ENCODE measurements around the gene BRIP1. TPM values are rescaled to one million over a fixed set of nuclear protein-coding genes. Genes with fewer than 3 reads are reported as not detected.
"Not testable (repeated sequence)": the region's sequence is repeated elsewhere in the genome, so short reads cannot be mapped to it uniquely, and the experiment has no call there.

The BRIP1 gene
- total RNA-seq, 1 experiment from 2014 or later = 38.4 TPM

GRCh38 chr17:61735807-61736206 is 127.5 kb downstream of the BRIP1 start:
- Histone ChIP-seq H3K9me3 (replicated peaks) (peaks cover 6% of the 10 kb centered on the region), H3K36me3 (peaks cover 35% of the 10 kb centered on the region), H3K27ac (no peak overlapping the region), H3K4me1 (no peaks in the 10 kb centered on the region), H3K4me3 (no peak overlapping the region), H3K27me3 (no peaks in the 10 kb centered on the region)
- DNase-seq = no peak

- H3K36me3 ChIP-seq = peaks cover 40% of the 10 kb centered on the region
- no peaks in the 10 kb centered on the region for H3K4me1 ChIP-seq
- no peak for DNase-seq
- no peaks in the 10 kb centered on the region for H3K27me3 ChIP-seq
- H3K27ac ChIP-seq = no peak overlapping the region
- H3K9me3 ChIP-seq (replicated peaks) = peaks cover 6% of the 10 kb centered on the region
- H3K4me3 ChIP-seq = no peak overlapping the region
Measured at GRCh38 chr17:61734466-61734865, 128.9 kb downstream of the BRIP1 start.

GRCh38 chr17:61734012-61734411 is 129.3 kb downstream of the BRIP1 start:
- H3K27ac ChIP-seq = no peak overlapping the region
- no peak for DNase-seq
- H3K9me3 ChIP-seq (replicated peaks) = peaks cover 6% of the 10 kb centered on the region
- no peaks in the 10 kb centered on the region for H3K27me3 ChIP-seq
- no peaks in the 10 kb centered on the region for H3K4me1 ChIP-seq
- H3K4me3 ChIP-seq = no peak overlapping the region
- H3K36me3 ChIP-seq = peaks cover 38% of the 10 kb centered on the region

GRCh38 chr17:61733021-61733420 is 130.3 kb downstream of the BRIP1 start:
- Histone ChIP-seq H3K4me1 (no peaks in the 10 kb centered on the region), H3K27me3 (no peaks in the 10 kb centered on the region), H3K27ac (no peak overlapping the region), H3K9me3 (replicated peaks) (peaks cover 3% of the 10 kb centered on the region), H3K36me3 (peaks cover 38% of the 10 kb centered on the region), H3K4me3 (no peak overlapping the region)
- DNase-seq = no peak

- peaks cover 30% of the 10 kb centered on the region for H3K36me3 ChIP-seq
- no peak for DNase-seq
- H3K4me3 ChIP-seq = no peak overlapping the region
- no peaks in the 10 kb centered on the region for H3K9me3 ChIP-seq (replicated peaks)
- no peaks in the 10 kb centered on the region for H3K4me1 ChIP-seq
- no peak overlapping the region for H3K27ac ChIP-seq
- no peaks in the 10 kb centered on the region for H3K27me3 ChIP-seq
Measured at GRCh38 chr17:61732169-61732568, 131.2 kb downstream of the BRIP1 start.

GRCh38 chr17:61731330-61731729 is 132.0 kb downstream of the BRIP1 start:
- no peak overlapping the region for H3K27ac ChIP-seq
- H3K9me3 ChIP-seq (replicated peaks) = no peaks in the 10 kb centered on the region
- H3K4me3 ChIP-seq = no peak overlapping the region
- H3K4me1 ChIP-seq = no peaks in the 10 kb centered on the region
- no peaks in the 10 kb centered on the region for H3K27me3 ChIP-seq
- H3K36me3 ChIP-seq = peaks cover 26% of the 10 kb centered on the region
- DNase-seq = no peak

- H3K27ac ChIP-seq = no peak overlapping the region
- no peaks in the 10 kb centered on the region for H3K27me3 ChIP-seq
- no peak overlapping the region for H3K4me3 ChIP-seq
- no peak for DNase-seq
- peaks cover 26% of the 10 kb centered on the region for H3K36me3 ChIP-seq
- H3K9me3 ChIP-seq (replicated peaks) = no peaks in the 10 kb centered on the region
- no peaks in the 10 kb centered on the region for H3K4me1 ChIP-seq
Measured at GRCh38 chr17:61729690-61730268, 133.5 kb downstream of the BRIP1 start.

- H3K4me3 ChIP-seq = no peak overlapping the region
- DNase-seq = no peak
- no peak overlapping the region for H3K27ac ChIP-seq
- H3K27me3 ChIP-seq = no peaks in the 10 kb centered on the region
- H3K4me1 ChIP-seq = no peaks in the 10 kb centered on the region
- peaks cover 25% of the 10 kb centered on the region for H3K36me3 ChIP-seq
- H3K9me3 ChIP-seq (replicated peaks) = no peaks in the 10 kb centered on the region
Measured at GRCh38 chr17:61728297-61728836, 135.0 kb downstream of the BRIP1 start.

- H3K36me3 ChIP-seq = peaks cover 23% of the 10 kb centered on the region
- not testable (repeated sequence) for H3K9me3 ChIP-seq (replicated peaks); H3K4me1 ChIP-seq; DNase-seq; H3K4me3 ChIP-seq; H3K27ac ChIP-seq; H3K27me3 ChIP-seq
Measured at GRCh38 chr17:61727798-61728197, 135.5 kb downstream of the BRIP1 start.

- Histone ChIP-seq H3K4me3 (no peak overlapping the region), H3K27ac (no peak overlapping the region), H3K4me1 (no peaks in the 10 kb centered on the region), H3K36me3 (peaks cover 23% of the 10 kb centered on the region), H3K27me3 (no peaks in the 10 kb centered on the region), H3K9me3 (replicated peaks) (no peaks in the 10 kb centered on the region)
- DNase-seq = no peak
Measured at GRCh38 chr17:61726977-61727376, 136.4 kb downstream of the BRIP1 start.

- peaks cover 14% of the 10 kb centered on the region for H3K36me3 ChIP-seq
- H3K9me3 ChIP-seq (replicated peaks) = no peaks in the 10 kb centered on the region
- no peaks in the 10 kb centered on the region for H3K27me3 ChIP-seq
- no peak overlapping the region for H3K4me3 ChIP-seq
- H3K4me1 ChIP-seq = no peaks in the 10 kb centered on the region
- no peak overlapping the region for H3K27ac ChIP-seq
- DNase-seq = no peak
Measured at GRCh38 chr17:61724777-61725176, 138.6 kb downstream of the BRIP1 start.

GRCh38 chr17:61723914-61724313 is 139.4 kb downstream of the BRIP1 start:
- no peak for DNase-seq
- Histone ChIP-seq H3K27ac (no peak overlapping the region), H3K4me3 (no peak overlapping the region), H3K27me3 (no peaks in the 10 kb centered on the region), H3K36me3 (peaks cover 10% of the 10 kb centered on the region; the same call in 1 of the 2 replicates), H3K9me3 (replicated peaks) (no peaks in the 10 kb centered on the region), H3K4me1 (no peaks in the 10 kb centered on the region)

- H3K4me1 ChIP-seq = no peaks in the 10 kb centered on the region
- no peak for DNase-seq
- no peaks in the 10 kb centered on the region for H3K9me3 ChIP-seq (replicated peaks)
- H3K36me3 ChIP-seq = peaks cover 3% of the 10 kb centered on the region; the same call in 1 of the 2 replicates
- no peaks in the 10 kb centered on the region for H3K27me3 ChIP-seq
- no peak overlapping the region for H3K4me3 ChIP-seq
- H3K27ac ChIP-seq = no peak overlapping the region
Measured at GRCh38 chr17:61723183-61723582, 140.1 kb downstream of the BRIP1 start.

GRCh38 chr17:61722398-61722797 is 140.9 kb downstream of the BRIP1 start:
- H3K36me3 ChIP-seq = peaks cover 3% of the 10 kb centered on the region; the same call in 1 of the 2 replicates
- H3K4me3 ChIP-seq = no peak overlapping the region
- no peak overlapping the region for H3K27ac ChIP-seq
- no peak for DNase-seq
- no peaks in the 10 kb centered on the region; the same call in 1 of the 2 replicates for H3K9me3 ChIP-seq (replicated peaks)
- H3K27me3 ChIP-seq = no peaks in the 10 kb centered on the region
- no peaks in the 10 kb centered on the region for H3K4me1 ChIP-seq

GRCh38 chr17:61720016-61720795 is 143.1 kb downstream of the BRIP1 start:
- Histone ChIP-seq H3K27me3 (no peaks in the 10 kb centered on the region), H3K9me3 (replicated peaks) (peaks cover 14% of the 10 kb centered on the region), H3K4me3 (no peak overlapping the region), H3K4me1 (no peaks in the 10 kb centered on the region), H3K27ac (no peak overlapping the region), H3K36me3 (peaks cover 18% of the 10 kb centered on the region)
- no peak for DNase-seq
